NCI-H446 treated with DMSO at 0.1 percent for 48 hours (cell line): ENCODE results near the gene AHSA1.

Experiments
- DNase-seq: peaks from one replicate; lab custom pipeline; 2025; lab: John Stamatoyannopoulos, UW

The AHSA1 gene

DNA sequence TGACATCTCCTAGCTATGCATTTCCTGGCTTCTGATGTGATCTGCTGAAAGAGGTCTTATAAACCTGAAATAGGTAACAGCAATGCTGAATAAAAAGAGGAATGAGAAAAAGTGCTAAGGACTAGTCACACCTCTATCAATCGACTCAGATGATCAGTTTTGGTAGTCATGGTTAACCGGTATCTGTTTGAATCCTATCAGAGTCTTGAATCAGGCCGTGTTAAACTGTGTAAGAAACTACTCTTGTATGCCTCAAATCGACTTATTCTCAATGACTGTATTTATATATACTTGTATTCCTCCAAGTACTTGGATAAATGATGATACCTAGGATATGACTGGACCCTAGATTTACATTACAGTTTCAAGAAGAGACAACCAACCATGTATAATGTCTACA, 51.5 kb downstream of the AHSA1 start:
- DNase-seq: no peak

- no peak for DNase-seq
Observed at GRCh38 chr14:77511486-77512162, 53.7 kb downstream of the AHSA1 start.

- no peak for DNase-seq
Observed at GRCh38 chr14:77516126-77516525, 58.2 kb downstream of the AHSA1 start.
